WERI-Rb-1 (cell line): ENCODE results near the gene NSMCE1.
A peak's percentile ranks its signal among the peaks of the same experiment; 100 is the strongest.

ENCODE experiments used
- DNase-seq: peaks from one replicate; pipeline ENCODE4 v3.0.0-alpha.2; 2020
- H3K27ac ChIP-seq: fragments of 250-450 bp; sonication (Bioruptor Pico); 2 replicates; pipeline ENCODE4 v1.5.1; 2020; ENCODE audit warnings: mild to moderate bottlenecking, moderate library complexity
- H3K27me3 ChIP-seq: fragments of 250-450 bp; sonication (Bioruptor Pico); 2 replicates; pipeline ENCODE4 v1.5.1; 2021; ENCODE audit warnings: mild to moderate bottlenecking, low read depth, moderate library complexity; ENCODE audit not compliant: insufficient read depth, severe bottlenecking
- H3K36me3 ChIP-seq: fragments of 250-450 bp; sonication (Bioruptor Pico); 2 replicates; pipeline ENCODE4 v1.5.1; 2020; ENCODE audit warnings: mild to moderate bottlenecking, moderate library complexity
- H3K4me3 ChIP-seq: 2 replicates; pipeline ENCODE4 v1.5.1; 2011; ENCODE audit warnings: low read depth, mild to moderate bottlenecking, control low read depth, low read length
- H3K9me3 ChIP-seq: fragments of 250-450 bp; sonication (Bioruptor Pico); 2 replicates; pipeline ENCODE4 v1.5.1; 2021; ENCODE audit warnings: mild to moderate bottlenecking, moderate library complexity; ENCODE audit not compliant: severe bottlenecking
- CTCF ChIP-seq: IDR thresholded peaks from 2 replicates; pipeline ENCODE4 v1.5.1; 2011; ENCODE audit warnings: low read depth, mild to moderate bottlenecking, control low read depth, inconsistent platforms, low read length

Gene NSMCE1

GRCh38 chr16:27223701-27224100, 44.9 kb downstream of the NSMCE1 start:
- H3K9me3 ChIP-seq, result no peaks in the 10 kb centered on the region
- H3K4me3 ChIP-seq, result no peak overlapping the region
- peak overlapping the region; percentile 80 for H3K27ac ChIP-seq
- TF ChIP-seq CTCF, result no peak
- DNase-seq, result no peak
- no peaks in the 10 kb centered on the region; the same call in 1 of the 2 replicates for H3K36me3 ChIP-seq
- no peaks in the 10 kb centered on the region for H3K27me3 ChIP-seq

GRCh38 chr16:27223226-27223610, 45.4 kb downstream of the NSMCE1 start:
- Histone ChIP-seq H3K9me3 (no peaks in the 10 kb centered on the region), H3K27ac (peak overlapping the region; percentile 80)
- 0 out of 2 replicates have a peak, but pooled peaks have one; percentile 32 for TF ChIP-seq CTCF

GRCh38 chr16:27222249-27223225, 46.0 kb downstream of the NSMCE1 start:
- TF ChIP-seq CTCF, result no peak
- peak overlapping the region; percentile 80 for H3K27ac ChIP-seq
- H3K36me3 ChIP-seq, result no peaks in the 10 kb centered on the region; the same call in 1 of the 2 replicates
- DNase-seq, result peak; percentile 83
- H3K27me3 ChIP-seq, result no peaks in the 10 kb centered on the region
- H3K4me3 ChIP-seq, result peak overlapping the region; percentile 5; the same call in 1 of the 2 replicates
- H3K9me3 ChIP-seq, result no peaks in the 10 kb centered on the region

More at GRCh38 chr16:27223226-27223610, 45.4 kb downstream of the NSMCE1 start:
- Histone ChIP-seq H3K36me3 (no peaks in the 10 kb centered on the region; the same call in 1 of the 2 replicates), H3K27me3 (no peaks in the 10 kb centered on the region), H3K4me3 (no peak overlapping the region)
- no peak for DNase-seq

- no peaks in the 10 kb centered on the region for H3K27me3 ChIP-seq
- H3K4me3 ChIP-seq, result no peak overlapping the region
- H3K9me3 ChIP-seq, result no peaks in the 10 kb centered on the region
- H3K27ac ChIP-seq, result peak overlapping the region; percentile 80
- no peak for TF ChIP-seq CTCF
- no peak for DNase-seq
- no peaks in the 10 kb centered on the region; the same call in 1 of the 2 replicates for H3K36me3 ChIP-seq
Measured at GRCh38 chr16:27221576-27222248, 46.9 kb downstream of the NSMCE1 start.

- H3K9me3 ChIP-seq, result no peaks in the 10 kb centered on the region
- no peaks in the 10 kb centered on the region for H3K27me3 ChIP-seq
- DNase-seq, result no peak
- no peak overlapping the region for H3K27ac ChIP-seq
- TF ChIP-seq CTCF, result no peak
- H3K36me3 ChIP-seq, result no peaks in the 10 kb centered on the region; the same call in 1 of the 2 replicates
- H3K4me3 ChIP-seq, result no peak overlapping the region
Measured at GRCh38 chr16:27220991-27221390, 47.6 kb downstream of the NSMCE1 start.
